HG02763 (cell line): ENCODE data around the gene HMGN3.
"Not testable (repeated sequence)": the region's sequence is repeated elsewhere in the genome, so short reads cannot be mapped to it uniquely, and the experiment has no call there.

Experiments used
- ATAC-seq: cut with Tn5 transposase; IDR thresholded peaks from one replicate; pipeline ENCODE4 v1.9.1; 2021; ENCODE audit warnings: mild to moderate bottlenecking, moderate library complexity; ENCODE audit not compliant: unreplicated experiment

The HMGN3 gene

DNA sequence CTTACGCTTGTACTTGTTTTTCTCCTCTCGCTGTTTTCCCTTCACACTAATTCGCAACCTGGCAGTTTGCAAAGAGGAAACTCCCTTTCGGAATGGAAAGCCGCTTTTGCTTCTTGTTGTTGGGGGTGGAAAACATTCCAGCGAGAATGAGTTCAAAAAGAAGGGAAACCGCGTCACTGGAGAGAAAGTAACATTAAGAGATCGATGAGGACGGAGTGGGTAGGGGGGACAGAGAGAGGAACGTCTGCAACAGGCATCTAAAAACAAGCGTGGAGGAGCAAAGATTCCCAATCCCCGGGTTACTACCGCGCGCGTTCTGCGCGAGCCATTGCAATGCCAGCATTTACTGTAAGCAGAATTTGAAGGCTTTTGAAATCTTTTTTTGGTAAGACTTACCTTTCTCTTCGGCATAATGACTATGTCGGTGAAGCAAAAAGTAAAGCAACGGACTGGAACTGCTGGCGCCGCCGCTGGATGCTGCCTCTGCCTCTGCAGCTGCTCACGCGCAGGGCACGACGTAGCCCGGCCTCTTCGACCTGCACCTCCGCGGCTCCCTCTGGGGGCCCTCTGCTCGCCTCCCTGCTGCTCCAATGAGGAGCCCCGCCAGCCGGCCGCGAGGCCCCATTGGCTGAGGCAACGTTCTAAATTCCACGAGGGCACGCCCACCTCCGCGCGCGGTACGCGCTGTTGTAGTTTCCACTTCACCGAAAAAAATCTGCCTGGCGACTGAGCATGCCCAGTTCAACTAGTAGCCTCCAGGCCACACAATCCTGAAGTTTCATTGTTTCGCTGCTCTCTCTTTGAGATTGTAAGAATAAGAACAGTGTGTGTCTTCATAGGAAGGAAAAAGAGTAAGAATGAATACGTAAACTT, at the start of gene HMGN3:
Gene HMGN3, minus strand, starts transcription at position 533 of the 873 bp plus-strand sequence.
- ATAC-seq, result peak; percentile 92

- no peak for ATAC-seq
Observed at GRCh38 chr6:79280756-79281155, 46.3 kb upstream of the HMGN3 start.

DNA sequence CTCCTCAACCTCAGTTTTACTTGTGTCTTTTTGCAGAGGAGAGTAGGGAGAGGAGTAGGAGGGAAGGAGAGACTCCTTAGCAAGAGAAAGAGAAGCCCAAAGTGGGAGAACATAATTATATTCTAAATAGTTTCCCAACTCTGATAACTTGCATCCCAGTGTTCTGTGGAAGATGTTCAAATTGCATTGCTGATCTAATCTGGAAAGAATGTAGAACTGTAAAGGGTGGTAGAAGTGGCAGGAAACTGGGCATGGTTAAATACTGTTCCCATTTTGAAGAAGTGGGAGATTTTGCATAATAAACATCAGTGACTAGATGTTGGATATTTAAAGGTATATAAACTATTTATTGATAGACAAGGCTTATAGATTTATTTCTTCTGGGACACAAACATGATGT, 42.6 kb upstream of the HMGN3 start:
- ATAC-seq, result no peak

GRCh38 chr6:79269877-79270276, 35.4 kb upstream of the HMGN3 start:
- no peak for ATAC-seq

DNA sequence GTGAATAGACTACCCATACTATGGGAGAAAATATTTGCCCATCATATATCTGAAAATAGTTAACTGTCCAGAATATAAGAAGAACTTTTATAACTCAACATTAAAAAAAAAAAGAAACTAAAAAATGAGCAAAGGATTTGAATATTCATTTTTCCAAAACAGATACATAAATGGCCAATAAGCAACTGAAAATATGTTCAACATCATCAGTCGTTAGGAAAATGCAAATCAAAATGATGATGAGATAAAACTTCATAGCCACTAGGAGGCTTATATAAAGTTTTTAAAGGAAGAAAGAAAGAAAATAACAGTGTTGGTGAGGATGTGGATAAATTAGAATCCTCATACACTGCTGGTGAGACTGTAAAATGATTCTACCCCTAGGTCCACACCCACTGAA, 32.6 kb upstream of the HMGN3 start:
- no peak for ATAC-seq

DNA sequence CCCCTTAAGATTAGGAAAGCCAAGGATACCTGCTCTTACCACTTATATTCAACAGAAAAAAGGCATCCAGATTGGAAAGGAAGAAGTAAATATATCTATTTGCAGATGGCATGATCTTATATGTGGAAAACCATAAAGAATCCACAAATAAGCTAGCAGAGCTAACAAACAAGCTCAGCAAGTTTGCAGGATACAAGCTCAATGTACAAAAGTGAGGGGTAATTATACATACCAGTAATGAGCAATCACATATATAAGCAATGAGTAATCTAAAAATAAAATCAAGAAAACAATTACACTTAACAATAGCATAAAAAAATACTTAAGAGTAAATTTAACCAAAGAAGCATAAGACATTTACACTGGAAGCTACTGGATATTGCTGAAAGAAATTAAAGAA, 31.6 kb upstream of the HMGN3 start:
- ATAC-seq, result no peak

- ATAC-seq, result no peak
Observed at GRCh38 chr6:79263359-79263758, 28.9 kb upstream of the HMGN3 start.

DNA sequence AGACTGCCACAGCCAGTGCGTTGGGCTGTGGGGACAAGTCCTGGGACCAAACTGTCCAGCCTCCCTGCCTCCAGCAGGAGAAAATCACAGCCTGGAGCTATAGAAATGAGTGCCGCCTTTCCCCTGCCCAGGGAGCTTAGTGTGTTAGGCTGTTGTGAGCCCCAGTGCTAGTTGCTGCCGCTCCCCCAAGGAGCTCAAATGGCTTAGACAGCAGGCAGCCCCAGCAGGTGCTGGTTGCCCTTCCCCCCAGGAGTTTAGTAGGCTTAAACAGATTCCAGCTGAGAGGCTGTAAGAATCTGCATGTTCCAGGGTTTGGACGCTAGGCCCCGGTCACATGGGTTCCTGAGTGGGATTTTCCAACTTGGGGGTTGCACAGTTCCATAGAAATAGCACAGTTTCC, 27.2 kb upstream of the HMGN3 start:
- no peak for ATAC-seq

- ATAC-seq, result no peak
Observed at GRCh38 chr6:79260772-79261171, 26.3 kb upstream of the HMGN3 start.

DNA sequence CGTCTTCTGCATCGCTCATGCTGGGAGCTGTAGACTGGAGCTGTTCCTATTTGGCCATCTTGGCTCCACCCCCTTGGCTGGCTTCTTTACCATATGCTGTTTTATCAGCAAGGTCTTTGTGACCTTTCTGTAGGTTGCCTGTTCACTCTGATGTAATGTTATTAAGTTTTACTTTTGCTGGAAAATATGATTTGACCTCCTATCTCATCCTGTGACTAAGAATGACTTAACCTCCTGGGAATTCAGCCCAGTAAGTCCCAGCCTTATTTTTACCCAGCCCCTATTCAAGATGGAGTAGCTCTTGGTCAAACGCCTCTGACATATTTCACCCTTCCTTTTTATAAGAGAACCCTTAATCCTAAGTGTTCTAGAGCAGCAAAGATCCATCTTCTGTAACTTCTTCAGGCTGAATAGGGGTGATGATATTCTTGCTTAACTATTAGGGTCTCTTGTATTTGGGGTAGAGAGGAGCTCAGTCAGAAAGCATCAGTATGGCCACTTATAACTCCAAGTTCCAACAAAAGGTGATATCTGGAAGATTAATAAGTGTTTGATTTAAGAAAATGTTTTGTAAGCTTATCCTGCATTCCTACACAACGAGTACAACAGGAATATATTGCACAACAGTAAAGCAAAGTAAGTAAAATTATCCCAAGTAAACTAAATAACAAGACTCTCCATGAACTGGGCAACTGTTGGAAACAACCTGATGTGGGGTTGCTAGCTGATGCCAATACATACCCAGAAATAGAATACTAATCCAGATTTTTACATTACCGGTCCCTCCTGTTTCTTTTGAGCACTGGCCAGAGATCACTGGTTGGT, 23.1 kb upstream of the HMGN3 start:
- ATAC-seq, result no peak

DNA sequence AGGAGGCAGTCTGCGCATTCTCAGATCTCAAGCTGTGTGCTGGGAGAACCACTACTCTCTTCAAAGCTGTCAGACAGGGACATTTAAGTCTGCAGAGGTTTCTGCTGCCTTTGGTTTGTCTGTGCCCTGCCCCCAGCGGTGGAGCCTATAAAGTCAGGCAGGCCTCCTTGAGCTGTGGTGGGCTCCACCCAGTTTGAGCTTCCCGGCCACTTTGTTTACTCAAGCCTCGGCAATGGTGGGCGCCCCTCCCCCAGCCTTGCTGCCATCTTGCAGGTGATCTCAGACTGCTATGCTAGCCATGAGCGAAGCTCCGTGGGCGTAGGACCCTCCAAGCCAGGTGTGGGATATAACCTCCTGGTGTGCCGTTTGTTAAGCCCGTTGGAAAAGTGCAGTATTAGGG, 22.3 kb upstream of the HMGN3 start:
- ATAC-seq, result not testable (repeated sequence)

GRCh38 chr6:79255086-79255485, 20.6 kb upstream of the HMGN3 start:
- ATAC-seq, result not testable (repeated sequence)

GRCh38 chr6:79250559-79250958, 16.1 kb upstream of the HMGN3 start:
- no peak for ATAC-seq

DNA sequence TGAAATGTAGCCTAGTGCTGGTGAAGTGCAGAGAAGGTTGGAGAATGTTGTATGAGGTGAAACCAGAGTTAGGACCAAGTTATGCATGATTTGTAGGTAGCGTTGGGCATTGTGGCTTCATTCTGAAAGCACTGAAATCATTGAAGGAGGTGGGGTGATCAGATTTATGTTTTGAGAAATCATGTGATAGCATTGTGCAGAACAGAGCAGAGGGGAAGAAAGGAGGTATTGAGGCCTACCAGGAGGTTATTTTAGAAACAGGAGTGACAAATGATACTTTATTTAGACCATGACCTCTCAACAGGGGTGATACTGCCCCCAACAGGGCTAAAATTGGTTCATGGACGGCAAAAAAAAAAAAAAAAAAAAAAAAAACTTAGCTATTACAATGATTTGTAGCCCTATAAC, 15.6 kb upstream of the HMGN3 start:
- peak; percentile 70 for ATAC-seq

DNA sequence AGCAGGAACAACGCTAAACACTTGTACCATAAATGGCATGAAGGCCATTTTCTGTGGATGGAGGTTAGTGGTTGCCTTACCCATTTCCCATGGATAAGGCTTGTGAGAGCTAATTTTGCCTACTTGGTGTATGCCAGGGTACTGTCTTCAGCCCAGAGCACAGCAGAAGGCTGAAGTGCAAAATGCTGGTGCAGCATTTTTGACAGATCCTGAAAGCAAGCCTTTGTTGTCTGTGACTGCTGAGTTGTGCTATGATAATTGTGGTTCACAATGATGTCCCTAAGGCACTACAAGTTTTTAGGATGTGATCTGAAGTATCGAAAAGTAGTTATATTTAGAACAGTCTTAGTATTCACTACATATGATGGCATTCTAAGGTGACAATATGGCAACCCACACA, 14.7 kb upstream of the HMGN3 start:
- no peak for ATAC-seq

DNA sequence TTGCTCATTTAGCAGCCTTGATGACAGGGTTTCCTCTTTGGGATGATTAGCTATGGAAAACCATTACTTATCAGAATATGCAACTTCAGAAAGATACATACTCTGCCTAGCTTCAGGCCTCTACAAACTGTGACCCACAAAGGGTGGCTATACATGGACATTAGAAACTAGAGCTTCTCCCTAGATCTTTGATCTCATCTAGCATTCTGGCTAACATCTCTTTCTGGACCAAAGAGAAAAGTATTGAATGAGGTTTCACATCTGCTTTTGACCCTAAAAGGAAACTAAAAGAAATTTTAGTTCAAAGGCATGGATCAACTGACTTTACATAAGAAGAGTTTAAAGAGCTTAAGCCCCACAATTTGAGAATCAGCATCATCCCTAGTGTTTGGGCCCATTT, 12.4 kb upstream of the HMGN3 start:
- ATAC-seq, result peak; percentile 74

- no peak for ATAC-seq
Observed at GRCh38 chr6:79241228-79241627, 6.7 kb upstream of the HMGN3 start.

DNA sequence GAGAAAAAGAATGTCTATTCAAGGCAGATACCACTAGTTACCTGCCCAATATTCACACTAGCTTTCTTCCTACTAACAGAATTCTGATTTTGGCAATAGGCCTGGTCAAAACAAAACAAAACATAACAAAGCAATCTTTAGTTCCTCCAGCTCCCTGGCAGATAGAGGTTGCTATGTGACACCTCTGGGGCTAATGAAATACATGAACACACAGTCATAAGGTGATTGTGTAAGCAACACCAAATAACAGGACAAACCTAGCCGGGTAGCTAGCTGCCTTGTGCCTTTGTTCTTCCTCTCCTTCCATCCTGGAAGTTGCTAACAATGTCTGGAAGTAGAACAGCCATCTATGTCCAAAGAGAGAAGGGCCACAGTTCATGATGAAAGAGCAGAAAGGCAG, 6.0 kb upstream of the HMGN3 start:
- ATAC-seq, result no peak

- peak; percentile 49 for ATAC-seq
Observed at GRCh38 chr6:79239536-79240168, 5.2 kb upstream of the HMGN3 start.

DNA sequence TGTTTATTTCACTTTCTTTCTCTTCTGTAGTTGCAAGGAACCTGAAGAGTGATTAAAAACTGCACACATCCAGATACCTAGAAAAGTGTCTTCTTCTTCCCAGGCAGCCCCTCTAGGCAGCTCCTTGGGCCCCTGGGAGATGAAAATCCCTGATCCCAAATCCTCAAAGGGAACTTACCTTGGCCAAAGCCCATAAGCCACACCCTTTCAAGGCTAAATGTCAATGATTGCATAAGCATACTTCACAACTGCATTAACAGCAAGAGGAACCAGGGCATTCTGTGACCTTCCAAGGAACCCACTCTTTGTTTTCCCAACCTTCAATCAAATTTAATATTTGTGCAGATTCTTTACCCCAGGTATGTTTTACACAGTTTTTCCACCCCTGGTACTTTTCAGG, 4.4 kb upstream of the HMGN3 start:
- no peak for ATAC-seq

DNA sequence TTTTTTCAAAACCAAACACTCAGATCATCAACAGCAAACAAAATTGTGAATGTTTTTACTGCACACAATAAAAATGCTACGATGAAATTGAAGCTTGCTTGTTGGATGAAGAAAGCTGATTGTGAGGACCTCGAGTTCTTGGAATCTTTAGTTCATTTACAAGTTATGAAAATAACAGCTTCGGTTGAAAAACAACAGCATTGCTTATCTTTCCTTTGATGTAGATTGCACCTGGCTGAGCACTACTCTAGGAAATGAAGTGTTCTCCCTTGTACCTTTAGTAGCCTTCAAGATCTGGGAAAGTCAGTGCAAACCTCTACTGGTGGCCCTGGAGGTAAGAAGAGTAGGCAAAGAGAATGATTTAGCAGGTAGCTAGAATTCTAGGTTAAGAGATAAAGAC, 2.2 kb upstream of the HMGN3 start:
- ATAC-seq, result no peak
